K562 (cell line): ENCODE measurements around the gene PPT2. TPM values are rescaled to one million over a fixed set of nuclear protein-coding genes. Genes with fewer than 3 reads are reported as not detected.
A peak's percentile ranks its signal among the peaks of the same experiment; 100 is the strongest.

Experiments
- CHD1 ChIP-seq: fragments of 200-600 bp; sonication (generic); IDR thresholded peaks from one replicate; pipeline ENCODE4 v1.6.1; 2012; ENCODE audit warnings: mild to moderate bottlenecking, moderate library complexity, low read length, inconsistent platforms
- FOXA3 ChIP-seq, 2 experiments: fragments of 450-650 bp in 1 of 2; sonication (generic) in 1 of 2; formaldehyde crosslinking; IDR thresholded peaks in 1 of 2; conservative IDR thresholded peaks in 1 of 2; 2 replicates each; pipeline versions ENCODE4 v1.4.0 to v1.8.0; 2020 to 2022; ENCODE audit warnings: mild to moderate bottlenecking in 2 of 2, missing genetic modification reagents in 1 of 2
- HBP1 ChIP-seq: fragments of 450-650 bp; formaldehyde crosslinking; IDR thresholded peaks from 2 replicates; pipeline ENCODE4 v1.4.0; 2022; ENCODE audit warnings: missing genetic modification characterization
- HDAC1 ChIP-seq, 2 experiments: fragments of 450-650 bp; IDR thresholded peaks; 2 replicates each; pipeline ENCODE4 v1.6.1; 2016 to 2017; ENCODE audit warnings: inconsistent platforms in 1 of 2, mild to moderate bottlenecking in 1 of 2, moderate library complexity in 1 of 2
- RBBP5 ChIP-seq: fragments of 200-600 bp; sonication (generic); IDR thresholded peaks from 2 replicates; pipeline ENCODE4 v1.6.1; 2012; ENCODE audit warnings: borderline replicate concordance, mild to moderate bottlenecking, low read length, control low read depth, inconsistent platforms; ENCODE audit not compliant: insufficient read depth, poor library complexity, severe bottlenecking
- RBFOX2 ChIP-seq: fragments of 200-400 bp; formaldehyde crosslinking; IDR thresholded peaks from 2 replicates; pipeline ENCODE4 v1.6.1; 2017; ENCODE audit warnings: low read depth, mild to moderate bottlenecking, low read length, moderate library complexity
- SMAD4 ChIP-seq: fragments of 250-450 bp; sonication (Bioruptor Pico); conservative IDR thresholded peaks from 2 replicates; pipeline ENCODE4 v1.8.0; 2021; ENCODE audit warnings: inconsistent platforms, mild to moderate bottlenecking, moderate library complexity
- VEZF1 ChIP-seq: fragments of 200-800 bp; sonication (Bioruptor generic); IDR thresholded peaks from 2 replicates; pipeline ENCODE4 v1.6.1; 2017; ENCODE audit warnings: missing genetic modification characterization, missing compliant biosample characterization
- ZC3H8 ChIP-seq: fragments of 450-650 bp; IDR thresholded peaks from 2 replicates; pipeline ENCODE4 v1.6.1; 2017
- ZFX ChIP-seq: sonication (generic); formaldehyde crosslinking; IDR thresholded peaks from 2 replicates; pipeline ENCODE4 v1.8.0; 2022; ENCODE audit warnings: mild to moderate bottlenecking, missing genetic modification reagents, moderate library complexity
- ZNF282 ChIP-seq: sonication (generic); formaldehyde crosslinking; IDR thresholded peaks from 2 replicates; pipeline ENCODE4 v1.8.1; 2023; ENCODE audit warnings: missing genetic modification reagents
- polyA plus RNA-seq, 8 experiments: library from polyadenylated mRNA; depleted of rRNA in 4 of 8; stranded (reverse) in 5 of 8; unstranded in 3 of 8; fragments of >200 nt; fragmentation: Nextera tagmentation in 2 of 8; fragmentation: Illumina TruSeq in 1 of 8; extraction: Ambion mirVana in 2 of 8; extraction: Trizol in 1 of 8; gene quantifications; 2 replicates each; pipeline versions ENCODE4 v1.2.1 to v1.2.3, GENCODE V29; 2011 to 2014; ENCODE audit warnings: inconsistent platforms in 1 of 8, missing spikeins in 1 of 8
- total RNA-seq, 7 experiments: library from RNA; depleted of rRNA in 6 of 7; stranded (reverse); fragments of >200 nt in 6 of 7; fragmentation: Illumina TruSeq in 2 of 7; extraction: Trizol in 2 of 7; gene quantifications; 2 replicates each; pipeline versions ENCODE4 v1.2.1 to v1.2.3, GENCODE V29; 2011 to 2021; ENCODE audit warnings: low replicate concordance in 1 of 7

The PPT2 gene
- total and polyA plus RNA-seq, 9 of the 15 experiments (the other 6 are each of a cell fraction or from before 2014, with no cell fraction given) = 27.4 to 98.8 (median 69.9) TPM

DNA sequence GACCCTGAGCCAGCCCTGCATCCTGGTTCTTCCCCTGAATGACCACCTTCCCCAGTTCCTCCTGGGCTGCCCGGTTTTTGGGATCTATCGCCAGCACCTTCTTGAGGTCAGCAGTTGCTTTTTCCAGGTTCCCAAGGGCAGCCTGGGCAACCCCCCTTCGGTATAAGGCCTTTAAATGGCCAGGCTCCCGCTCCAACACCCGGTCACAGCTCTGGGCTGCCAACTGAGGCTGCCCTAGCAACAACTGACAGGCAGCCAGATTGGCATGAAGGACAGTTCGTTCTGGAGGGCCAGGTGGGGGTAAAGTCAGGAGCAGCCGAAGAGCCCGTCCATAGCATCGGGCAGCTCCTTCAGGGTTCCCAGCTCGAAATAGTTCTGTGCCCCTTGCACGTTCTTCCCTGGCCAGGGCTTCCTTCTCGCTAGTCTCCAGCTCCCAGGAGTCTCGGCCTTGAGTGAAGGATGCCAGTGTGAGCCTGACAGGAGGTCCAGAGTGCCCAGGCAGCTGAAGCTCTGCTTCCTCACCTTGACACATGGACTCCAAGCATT, 25.1 kb upstream of the PPT2 start (continued):
- peak; percentile 30; the same call in 1 of the 2 replicates for TF ChIP-seq VEZF1 (CRISPR knock-in tag)
- no peak for TF ChIP-seq FOXA3 (CRISPR knock-in tag; conservative IDR thresholded peaks at IDR 0.05 in 1 of 2, IDR thresholded peaks at IDR 0.05 in 1 of 2)
- TF ChIP-seq RBBP5 = peak; percentile 66
- TF ChIP-seq ZC3H8 = no peak
- 0 out of 2 replicates have a peak, but pooled peaks have one; percentile 2 for TF ChIP-seq ZFX (CRISPR knock-in tag)
- TF ChIP-seq SMAD4 (CRISPR knock-in tag) = no peak; the same call in 1 of the 2 replicates
- TF ChIP-seq RBFOX2 = peak; percentile 12; the same call in 1 of the 2 replicates
- 0 out of 2 replicates have a peak, but pooled peaks have one; percentile 64 for TF ChIP-seq ZNF282 (CRISPR knock-in tag)
- TF ChIP-seq HBP1 (CRISPR knock-in tag) = 0 out of 2 replicates have a peak, but pooled peaks have one; percentile 18
- TF ChIP-seq CHD1 = peak; percentile 26
- TF ChIP-seq HDAC1 (IDR thresholded peaks at IDR 0.05) = 0 out of 4 replicates have a peak, but pooled peaks of 1 of the 2 experiments have one; percentile 35
